IPS-15b (cell line): ENCODE results near the gene NKX6-1.

ENCODE experiments used
- H3K27me3 ChIP-seq: one replicate; pipeline ENCODE4 v1.6.1; 2013; ENCODE audit warnings: low read length; ENCODE audit not compliant: control insufficient read depth, insufficient read depth
- H3K36me3 ChIP-seq: one replicate; pipeline ENCODE4 v1.6.1; 2013; ENCODE audit warnings: low read length; ENCODE audit not compliant: control insufficient read depth, insufficient read depth
- H3K4me1 ChIP-seq: one replicate; pipeline ENCODE4 v1.6.1; 2013; ENCODE audit warnings: mild to moderate bottlenecking, low read length; ENCODE audit not compliant: control insufficient read depth, insufficient read depth
- H3K4me3 ChIP-seq: one replicate; pipeline ENCODE4 v1.5.1; 2013; ENCODE audit warnings: low read depth, low read length
- H3K9ac ChIP-seq: one replicate; pipeline ENCODE4 v1.6.1; 2013; ENCODE audit warnings: low read depth, mild to moderate bottlenecking, low read length
- H3K9me3 ChIP-seq: one replicate; pipeline ENCODE4 v1.6.1; 2013; ENCODE audit warnings: mild to moderate bottlenecking, low read length; ENCODE audit not compliant: control insufficient read depth, insufficient read depth

Gene NKX6-1

DNA sequence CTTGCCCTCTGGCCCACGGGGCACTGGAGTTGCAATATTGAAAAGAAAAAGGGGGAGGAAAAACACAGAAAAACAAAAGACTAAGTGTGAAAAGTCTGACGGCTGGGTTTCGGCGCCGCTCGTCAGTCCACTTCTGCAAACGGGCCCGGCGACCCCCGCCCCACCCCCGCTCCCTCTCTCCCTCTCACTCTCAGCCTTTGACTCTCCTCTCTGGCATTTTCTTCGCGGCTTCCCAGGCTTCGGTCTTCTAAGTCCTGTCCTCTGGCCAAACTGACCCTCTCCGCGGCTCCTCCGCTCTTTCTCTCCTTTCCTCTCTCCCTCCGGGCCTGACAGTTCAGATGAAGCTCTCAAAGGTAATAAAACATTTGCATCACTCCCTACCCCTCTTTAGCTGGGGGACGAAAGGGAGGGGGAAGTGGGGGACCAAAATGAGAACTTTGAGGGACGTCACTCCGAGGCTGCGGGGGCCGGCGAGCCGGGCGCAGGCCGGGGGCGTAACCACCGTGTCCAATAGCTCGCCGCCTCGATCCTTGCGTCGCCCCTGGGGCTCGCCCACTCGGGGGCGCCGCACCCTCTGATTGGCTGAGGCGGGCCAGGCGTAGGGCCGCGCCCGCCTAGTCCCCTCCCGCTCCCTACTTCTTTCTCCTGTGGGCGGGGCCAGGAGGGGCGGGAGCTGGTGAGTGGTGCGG lies at the start of gene NKX6-1:
NKX6-1 (minus strand) TSS at position 358 of the 689 bp plus-strand sequence. CDS start 1,064 bp downstream, outside the sequence.
- Histone ChIP-seq H3K27me3 (peaks cover 96% of the 10 kb centered on the region), H3K4me3 (peak within 1 kb of the TSS; percentile 48), H3K9me3 (no peaks in the 10 kb centered on the region), H3K36me3 (no peaks in the 10 kb centered on the region), H3K4me1 (peaks cover 12% of the 10 kb centered on the region), H3K9ac (no peak within 1 kb of the TSS)

DNA sequence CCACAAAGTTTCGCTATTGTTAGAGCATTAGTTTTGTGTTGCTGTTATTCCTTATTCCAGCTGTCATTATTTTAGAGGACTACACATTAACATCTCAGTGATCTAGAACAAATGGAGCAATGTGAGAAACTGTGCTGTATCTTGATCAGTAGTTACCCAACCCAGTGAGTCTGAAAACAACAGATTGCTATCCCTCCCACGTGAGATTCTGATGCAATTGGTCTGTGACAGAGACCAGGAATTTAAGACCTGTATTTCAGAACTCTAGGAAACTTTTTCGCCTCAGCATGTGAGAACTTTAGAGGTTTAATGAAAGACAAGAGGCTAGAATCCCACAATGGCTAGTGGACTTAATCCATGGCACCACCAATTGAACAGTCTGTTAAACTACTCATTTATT lies 48.1 kb upstream of the NKX6-1 start:
- H3K9ac ChIP-seq = no peak overlapping the region
- no peak overlapping the region for H3K4me3 ChIP-seq
- H3K4me1 ChIP-seq = no peaks in the 10 kb centered on the region
- H3K36me3 ChIP-seq = no peaks in the 10 kb centered on the region
- H3K9me3 ChIP-seq = no peaks in the 10 kb centered on the region
- no peaks in the 10 kb centered on the region for H3K27me3 ChIP-seq

DNA sequence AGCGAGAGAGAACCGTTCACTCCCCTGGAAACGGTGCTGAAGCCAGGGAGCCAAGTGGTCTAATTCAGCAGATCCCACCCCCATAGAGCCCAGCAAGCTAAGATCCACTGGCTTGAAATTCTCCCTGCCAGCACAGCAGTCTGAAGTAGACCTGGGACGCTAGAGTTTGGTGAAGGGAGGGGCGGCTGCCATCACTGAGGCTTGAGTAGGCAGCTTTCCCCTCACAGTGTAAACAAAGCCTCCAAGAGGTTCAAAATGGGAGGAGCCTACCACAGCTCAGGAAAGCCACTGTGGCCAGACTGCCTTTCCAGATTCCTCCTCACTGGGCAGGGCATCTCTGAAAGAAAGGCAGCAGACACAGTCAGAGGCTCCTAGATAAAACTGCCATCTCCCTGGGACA lies 46.0 kb upstream of the NKX6-1 start:
- Histone ChIP-seq H3K9ac (no peak overlapping the region), H3K4me3 (no peak overlapping the region)

DNA sequence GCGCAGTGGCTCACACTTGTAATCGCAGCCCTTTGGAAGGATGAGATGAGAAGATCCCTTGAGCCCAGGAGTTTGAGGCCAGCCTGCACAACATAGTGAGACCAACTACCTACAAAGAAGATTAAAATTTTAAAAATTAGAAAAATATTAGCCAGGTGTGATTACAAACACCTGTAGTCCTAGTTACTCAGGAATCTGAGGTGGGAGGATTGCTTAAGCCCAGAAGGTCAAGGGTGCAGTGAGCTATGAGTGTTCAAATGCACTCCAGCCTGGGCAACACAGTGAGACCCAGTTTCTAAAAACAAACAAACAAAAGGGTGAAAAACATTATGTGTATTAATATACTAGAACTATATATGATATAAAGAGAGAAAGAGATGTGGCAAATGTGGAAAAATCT lies 36.8 kb upstream of the NKX6-1 start:
- no peaks in the 10 kb centered on the region for H3K4me1 ChIP-seq
- no peaks in the 10 kb centered on the region for H3K27me3 ChIP-seq
- H3K9me3 ChIP-seq = no peaks in the 10 kb centered on the region
- H3K9ac ChIP-seq = no peak overlapping the region
- no peak overlapping the region for H3K4me3 ChIP-seq
- H3K36me3 ChIP-seq = no peaks in the 10 kb centered on the region

More for the DNA sequence above, 46.0 kb upstream of the NKX6-1 start:
- no peaks in the 10 kb centered on the region for H3K27me3 ChIP-seq
- no peaks in the 10 kb centered on the region for H3K36me3 ChIP-seq
- no peaks in the 10 kb centered on the region for H3K4me1 ChIP-seq
- H3K9me3 ChIP-seq = no peaks in the 10 kb centered on the region

DNA sequence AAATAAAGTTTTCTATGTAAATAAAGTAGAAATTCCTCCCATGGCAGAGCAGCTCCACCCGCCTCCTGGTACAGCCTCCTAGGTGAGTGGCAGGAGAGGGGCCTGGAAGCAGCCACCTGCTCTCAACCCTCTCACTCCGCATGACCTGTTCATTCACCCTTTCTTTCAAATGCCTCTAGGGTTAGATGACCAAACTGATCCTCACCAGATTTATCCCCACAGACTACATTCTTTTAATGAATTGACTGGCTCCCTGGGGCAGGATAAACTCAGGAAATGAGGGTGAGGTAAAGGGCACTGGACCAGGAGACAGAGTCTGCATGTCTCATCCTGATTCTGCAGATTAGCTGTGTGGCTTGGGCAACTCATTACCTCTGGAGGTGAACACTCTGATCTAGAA lies 32.6 kb upstream of the NKX6-1 start:
- Histone ChIP-seq H3K4me1 (no peaks in the 10 kb centered on the region), H3K9ac (no peak overlapping the region), H3K36me3 (no peaks in the 10 kb centered on the region), H3K9me3 (no peaks in the 10 kb centered on the region), H3K4me3 (no peak overlapping the region), H3K27me3 (no peaks in the 10 kb centered on the region)

DNA sequence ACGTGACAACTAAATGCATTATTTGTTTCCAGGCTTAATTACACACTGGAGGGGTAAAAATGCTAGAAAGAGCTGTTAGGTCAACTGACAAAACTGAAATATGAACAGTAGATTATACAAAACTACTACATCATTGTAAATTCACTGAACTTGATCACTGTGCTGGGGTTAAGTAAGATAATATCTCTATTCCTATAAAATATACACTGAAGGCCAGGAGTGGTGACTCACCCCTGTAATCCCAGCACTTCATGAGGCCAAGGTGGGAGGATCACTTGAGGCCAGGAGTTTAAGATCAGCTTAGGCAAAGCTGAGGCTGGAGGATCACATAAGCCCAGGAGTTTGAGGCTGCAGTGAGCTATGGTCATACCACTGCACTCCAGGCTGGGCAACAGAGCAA lies 31.8 kb upstream of the NKX6-1 start:
- H3K4me3 ChIP-seq = no peak overlapping the region
- no peaks in the 10 kb centered on the region for H3K36me3 ChIP-seq
- no peaks in the 10 kb centered on the region for H3K27me3 ChIP-seq
- H3K9ac ChIP-seq = no peak overlapping the region
- no peaks in the 10 kb centered on the region for H3K9me3 ChIP-seq
- H3K4me1 ChIP-seq = no peaks in the 10 kb centered on the region

DNA sequence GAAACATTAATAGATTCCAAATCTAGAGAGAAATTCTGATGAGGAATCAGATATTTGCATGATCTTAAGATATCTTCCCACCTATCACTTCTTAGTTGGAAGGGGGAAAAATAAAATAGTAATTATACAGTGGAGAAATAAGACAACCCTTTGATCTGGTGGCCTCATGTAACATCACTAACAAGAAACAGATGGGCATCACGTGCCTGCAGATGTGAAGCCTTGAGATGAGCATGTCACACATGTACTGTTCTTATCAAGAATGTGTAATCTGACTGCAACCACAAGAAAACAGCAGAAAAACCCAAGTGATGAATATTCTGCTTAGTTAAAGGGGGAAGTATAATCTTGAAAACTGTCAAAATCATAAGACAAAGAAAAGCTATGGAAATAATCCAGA lies 31.4 kb upstream of the NKX6-1 start:
- Histone ChIP-seq H3K4me1 (no peaks in the 10 kb centered on the region), H3K4me3 (no peak overlapping the region), H3K9ac (no peak overlapping the region)

DNA sequence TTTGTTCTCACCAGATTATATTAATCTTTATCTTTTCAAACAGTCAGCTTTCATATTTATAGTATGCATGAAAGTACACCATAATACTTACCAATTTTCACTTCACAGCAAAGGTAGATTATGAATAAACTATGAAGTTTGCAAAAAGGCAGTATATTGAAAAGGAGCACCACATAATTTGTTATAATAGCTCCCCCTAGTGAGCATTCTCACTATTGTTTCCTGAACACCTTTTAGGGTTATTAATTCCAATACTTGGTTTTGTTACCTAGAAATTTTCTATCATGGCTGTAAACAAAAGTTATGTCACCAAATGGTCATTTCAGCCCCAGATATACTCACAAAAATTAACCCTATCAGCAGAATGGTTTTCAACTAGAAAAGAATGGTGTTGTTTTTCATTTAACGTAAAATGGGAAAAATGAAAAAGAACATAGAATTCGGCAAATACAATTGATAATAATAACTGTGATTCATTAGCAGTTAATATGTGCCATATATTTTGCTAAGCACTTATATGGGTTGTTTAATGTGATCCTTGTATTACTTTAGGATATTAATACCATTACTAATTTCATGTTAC lies 30.2 kb upstream of the NKX6-1 start:
- no peaks in the 10 kb centered on the region for H3K36me3 ChIP-seq
- no peaks in the 10 kb centered on the region for H3K27me3 ChIP-seq
- H3K9ac ChIP-seq = no peak overlapping the region
- H3K4me1 ChIP-seq = no peaks in the 10 kb centered on the region
- H3K9me3 ChIP-seq = no peaks in the 10 kb centered on the region
- H3K4me3 ChIP-seq = no peak overlapping the region

More for the DNA sequence above, 31.4 kb upstream of the NKX6-1 start:
- H3K27me3 ChIP-seq = no peaks in the 10 kb centered on the region
- no peaks in the 10 kb centered on the region for H3K9me3 ChIP-seq
- H3K36me3 ChIP-seq = no peaks in the 10 kb centered on the region

DNA sequence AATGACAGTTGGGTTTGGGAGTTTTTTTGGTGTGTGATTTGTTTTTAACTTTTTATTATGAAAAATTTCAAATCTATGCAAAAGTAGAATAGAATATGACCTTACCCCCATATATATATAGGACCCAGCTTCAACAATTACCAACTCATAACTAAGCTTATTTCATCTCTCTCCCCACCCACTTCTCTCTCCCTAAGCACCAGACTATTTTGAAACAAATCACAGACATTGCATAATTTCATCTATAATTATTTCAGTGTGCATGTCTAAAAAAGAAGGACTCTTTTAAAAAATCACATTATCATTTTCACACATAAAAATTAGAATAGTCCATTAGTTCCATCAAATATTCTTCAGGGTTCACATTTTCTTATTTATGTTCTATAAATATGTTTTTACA lies 28.3 kb upstream of the NKX6-1 start:
- Histone ChIP-seq H3K9me3 (no peaks in the 10 kb centered on the region), H3K4me1 (no peaks in the 10 kb centered on the region), H3K4me3 (no peak overlapping the region), H3K9ac (no peak overlapping the region), H3K36me3 (no peaks in the 10 kb centered on the region), H3K27me3 (no peaks in the 10 kb centered on the region)

DNA sequence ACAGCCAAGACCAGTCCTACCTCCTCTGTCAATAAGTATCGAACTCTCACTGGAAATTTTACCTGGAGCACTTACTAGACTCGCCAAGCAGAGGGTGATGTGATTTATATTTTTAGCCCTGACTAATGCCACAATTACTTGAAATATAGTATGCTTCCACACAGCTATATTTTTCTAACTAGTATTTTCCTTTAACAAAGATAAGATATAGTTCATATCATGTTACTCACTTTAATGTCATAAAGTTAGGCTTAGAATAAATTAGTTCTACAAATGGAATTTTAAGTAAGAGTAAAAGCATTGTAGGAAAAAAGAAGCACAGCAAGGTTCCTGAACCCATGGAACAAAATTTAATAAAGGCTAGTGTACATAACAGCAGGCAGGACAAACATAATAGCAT lies 16.0 kb upstream of the NKX6-1 start:
- no peaks in the 10 kb centered on the region for H3K9me3 ChIP-seq
- H3K4me3 ChIP-seq = no peak overlapping the region
- no peaks in the 10 kb centered on the region for H3K36me3 ChIP-seq
- no peaks in the 10 kb centered on the region for H3K27me3 ChIP-seq
- H3K9ac ChIP-seq = no peak overlapping the region
- H3K4me1 ChIP-seq = no peaks in the 10 kb centered on the region

DNA sequence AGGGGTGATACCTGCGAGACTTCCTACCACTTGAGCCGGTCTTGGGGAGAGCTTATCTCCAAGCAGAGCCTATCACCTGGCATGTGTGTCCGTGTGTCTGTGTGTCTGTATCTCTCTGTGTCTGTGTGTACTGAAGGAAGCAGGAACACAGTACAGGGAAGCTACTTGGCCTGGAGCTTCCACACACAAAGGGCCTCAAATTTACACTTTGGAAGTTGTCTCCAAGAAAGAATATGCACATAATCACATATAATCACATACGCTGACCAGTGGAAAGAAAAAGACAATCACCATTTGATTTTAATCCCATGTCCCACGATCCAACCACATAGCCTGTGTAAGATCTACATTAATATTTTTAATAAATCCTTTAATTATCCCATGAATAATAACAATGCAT lies 13.2 kb upstream of the NKX6-1 start:
- no peak overlapping the region for H3K4me3 ChIP-seq
- no peaks in the 10 kb centered on the region for H3K9me3 ChIP-seq
- no peak overlapping the region for H3K9ac ChIP-seq
- no peaks in the 10 kb centered on the region for H3K36me3 ChIP-seq
- H3K4me1 ChIP-seq = no peaks in the 10 kb centered on the region
- H3K27me3 ChIP-seq = no peaks in the 10 kb centered on the region

DNA sequence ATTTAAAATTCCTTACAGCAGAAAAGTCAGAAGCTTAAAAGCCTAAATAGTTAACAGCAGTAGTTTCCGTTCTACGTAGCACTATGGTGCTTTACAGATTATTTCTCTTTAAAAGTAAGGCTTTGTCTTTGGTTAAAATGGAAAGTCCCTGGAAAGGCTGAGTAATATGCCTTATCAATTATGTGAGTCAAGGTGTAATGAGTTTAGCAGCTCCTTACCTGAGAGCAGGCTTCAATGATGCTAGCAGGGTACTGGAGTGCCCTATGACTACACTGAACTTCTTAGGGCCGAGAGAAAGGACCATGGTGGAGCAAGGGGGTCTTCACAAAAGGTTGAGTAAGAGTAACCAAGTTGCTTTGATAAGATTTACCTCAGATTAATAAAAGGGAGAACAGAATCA lies 12.6 kb upstream of the NKX6-1 start:
- Histone ChIP-seq H3K9ac (no peak overlapping the region), H3K4me3 (no peak overlapping the region), H3K27me3 (no peaks in the 10 kb centered on the region)

More for the DNA sequence above, 12.6 kb upstream of the NKX6-1 start:
- Histone ChIP-seq H3K9me3 (no peaks in the 10 kb centered on the region), H3K36me3 (no peaks in the 10 kb centered on the region), H3K4me1 (no peaks in the 10 kb centered on the region)
